Tibial nerve (tissue), 3 donors: ENCODE measurements around the gene DHRS7.

Experiments
- CTCF ChIP-seq, 5 experiments: fragments of 200-600 bp in 3 of 5; fragments of 450-650 bp in 2 of 5; sonication (generic) in 3 of 5; IDR thresholded peaks; one replicate each; pipeline ENCODE4 v1.5.1; 2016 to 2019; ENCODE audit warnings: antibody characterized with exemption in 5 of 5, mild to moderate bottlenecking in 3 of 5, moderate library complexity in 2 of 5
- POLR2A ChIP-seq, 2 donors: fragments of 450-650 bp; IDR thresholded peaks; one replicate each; pipeline ENCODE4 v1.6.1; 2017; ENCODE audit warnings: antibody characterized with exemption in 2 of 2, mild to moderate bottlenecking in 2 of 2, moderate library complexity in 2 of 2

- TF ChIP-seq CTCF (IDR thresholded peaks at IDR 0.05) (no peak), POLR2A (IDR thresholded peaks at IDR 0.05) (no peak)
These were observed 41.1 kb upstream of the DHRS7 start for GRCh38 chr14:60206249-60206670.
